GM12878 (cell line): ENCODE measurements around the gene TRABD2B. TPM values are rescaled to one million over a fixed set of nuclear protein-coding genes. Genes with fewer than 3 reads are reported as not detected.

Source experiments
- ATAC-seq: fragments of 200-7000 bp; cut with Tn5 transposase; 3 replicates; pipeline ENCODE4 v1.9.1; 2020; ENCODE audit warnings: mild to moderate bottlenecking, moderate library complexity
- BruUV-seq: library from RNA; stranded (reverse); fragments of 400-500 nt; replicated peaks from 2 replicates; lab custom pipeline; 2021; lab: Mats Ljungman, UMichigan
- CTCF ChIA-PET: fragments of 300-600 bp; sonication (Branson Sonifier 250); formaldehyde crosslinking; extraction: SDS; loops from one replicate; lab custom pipeline; 2021; ENCODE audit warnings: inconsistent platforms; lab: Yijun Ruan, JAX
- POLR2A ChIA-PET: fragments of 350-600 bp; formaldehyde crosslinking; extraction: SDS; loops from one replicate; lab custom pipeline; 2021; ENCODE audit warnings: inconsistent platforms; lab: Charles Lee
- RAD21 ChIA-PET: fragments of 300-600 bp; sonication (Branson Sonifier 250); formaldehyde crosslinking; loops from one replicate; lab custom pipeline; 2023; ENCODE audit warnings: antibody characterized with exemption; ENCODE audit not compliant: unreplicated experiment; lab: Charles Lee
- SMC1A ChIA-PET: fragments of 300-600 bp; sonication (Branson Sonifier 250); formaldehyde crosslinking; loops from one replicate; lab custom pipeline; 2023; ENCODE audit not compliant: unreplicated experiment, uncharacterized antibody; lab: Charles Lee
- DNase-seq: peaks from one replicate; pipeline ENCODE4 v3.0.0-alpha.2; 2011; ENCODE audit warnings: low read depth, low spot score
- FAIRE-seq: peaks from 3 replicates; lab custom pipeline; 2011; peaks lifted over from hg19 to GRCh38; lab: Jason Lieb, UNC
- H2AFZ ChIP-seq: 2 replicates; pipeline ENCODE4 v1.6.0; 2011; ENCODE audit warnings: low read depth, low read length, control low read depth; ENCODE audit not compliant: control insufficient read depth
- H3K27ac ChIP-seq: 2 replicates; pipeline ENCODE4 v1.5.1; 2011; ENCODE audit warnings: control low read depth; ENCODE audit not compliant: control insufficient read depth, insufficient read depth
- H3K27me3 ChIP-seq, 2 experiments: replicated peaks in 1 of 2; 2 replicates each; pipeline versions ENCODE4 v1.6.0 to v1.6.1; 2011; ENCODE audit warnings: low read length in 1 of 2; ENCODE audit not compliant: control insufficient read depth in 2 of 2, insufficient read depth in 2 of 2
- H3K36me3 ChIP-seq, 2 experiments: 2 replicates each; pipeline ENCODE4 v1.5.1; 2011; ENCODE audit warnings: low read length in 1 of 2; ENCODE audit not compliant: control insufficient read depth in 2 of 2, insufficient read depth in 2 of 2
- H3K4me1 ChIP-seq: 2 replicates; pipeline ENCODE4 v1.6.1; 2011; ENCODE audit warnings: mild to moderate bottlenecking, low read length, moderate library complexity, mixed read lengths; ENCODE audit not compliant: control insufficient read depth, insufficient read depth
- H3K4me2 ChIP-seq: 2 replicates; pipeline ENCODE4 v1.6.0; 2011; ENCODE audit warnings: control low read depth; ENCODE audit not compliant: control insufficient read depth, insufficient read depth
- H3K4me3 ChIP-seq: fragments of 200-600 bp; sonication (generic); 2 replicates; pipeline ENCODE4 v1.5.1; 2016
- H3K79me2 ChIP-seq: 2 replicates; pipeline ENCODE4 v1.6.0; 2011; ENCODE audit warnings: low read length; ENCODE audit not compliant: control insufficient read depth, insufficient read depth
- H3K9ac ChIP-seq: 2 replicates; pipeline ENCODE4 v1.8.0; 2011; ENCODE audit warnings: low read length, control low read depth, mixed read lengths; ENCODE audit not compliant: control insufficient read depth, insufficient read depth
- H3K9me3 ChIP-seq: replicated peaks from 3 replicates; pipeline ENCODE4 v1.5.1; 2011; ENCODE audit warnings: mild to moderate bottlenecking, low read length; ENCODE audit not compliant: control insufficient read depth, insufficient read depth
- H4K20me1 ChIP-seq: 2 replicates; pipeline ENCODE4 v1.6.0; 2011; ENCODE audit not compliant: control insufficient read depth, insufficient read depth
- CEBPZ ChIP-seq: fragments of 150-350 bp; IDR thresholded peaks from 2 replicates; pipeline ENCODE4 v1.6.1; 2016; ENCODE audit warnings: low read depth, low read length
- POU2F2 ChIP-seq: IDR thresholded peaks from 3 replicates; pipeline ENCODE4 v1.6.1; 2011; ENCODE audit warnings: low read depth, mild to moderate bottlenecking, low read length, borderline replicate concordance
- RCOR1 ChIP-seq: conservative IDR thresholded peaks from 2 replicates; pipeline ENCODE4 v1.6.1; 2012; ENCODE audit warnings: low read depth, low read length, improper control_type of control experiment
- STAT3 ChIP-seq: IDR thresholded peaks from 2 replicates; pipeline ENCODE4 v1.6.1; 2011; ENCODE audit warnings: low read depth, low read length, improper control_type of control experiment
- TAF1 ChIP-seq: IDR thresholded peaks from 2 replicates; pipeline ENCODE4 v1.6.1; 2011; ENCODE audit warnings: mild to moderate bottlenecking, low read depth, low read length, borderline replicate concordance
- WGBS: methylation state at CpG from one replicate; pipeline ENCODE4 v1.1.6; 2016; ENCODE audit warnings: low lambda C conversion rate; ENCODE audit not compliant: insufficient replicate concordance, insufficient coverage; ENCODE audit errors: missing lambda C conversion rate; 5-methylcytosine and 5-hydroxymethylcytosine counted together
- in situ Hi-C: fragments of 300-500 bp; cut with MboI; formaldehyde crosslinking; loops from 9 replicates; pipeline ENCODE4 v1.14.3; 2018; ENCODE audit warnings: mixed read lengths
- intact Hi-C: fragments of 100-400 bp; cut with micrococcal nuclease; formaldehyde crosslinking; loops from one replicate; pipeline ENCODE4 v1.14.2; 2022; ENCODE audit not compliant: unreplicated experiment
- polyA plus RNA-seq, 11 experiments: library from polyadenylated mRNA; depleted of rRNA in 4 of 11; unstranded in 6 of 11; stranded (reverse) in 5 of 11; fragments of >200 nt; fragmentation: Nextera tagmentation in 4 of 11; fragmentation: Illumina TruSeq in 1 of 11; extraction: Ambion mirVana in 4 of 11; extraction: Trizol in 1 of 11; gene quantifications; 1 replicate in 1 of 11; 2 replicates in 10 of 11; pipeline versions ENCODE4 v1.2.1 to v1.2.3, GENCODE V29; 2011 to 2016; ENCODE audit warnings: inconsistent platforms in 2 of 11, missing spikeins in 2 of 11, low read depth in 1 of 11
- total RNA-seq, 4 experiments: library from RNA; depleted of rRNA in 3 of 4; stranded (reverse); fragments of >200 nt in 3 of 4; fragmentation: Illumina TruSeq in 1 of 4; extraction: Trizol in 1 of 4; gene quantifications; 2 replicates each; pipeline versions ENCODE4 v1.2.1 to v1.2.3, GENCODE V29; 2013 to 2021
- TF ChIP-seq, protein P1 (sequence below): fragments of 450-650 bp; IDR thresholded peaks from 2 replicates; pipeline ENCODE4 v1.6.1; 2018; ENCODE audit warnings: borderline replicate concordance, mild to moderate bottlenecking; ENCODE audit not compliant: partially characterized antibody
- TF ChIP-seq, protein P2 (sequence below): IDR thresholded peaks from 2 replicates; pipeline ENCODE4 v1.6.1; 2011; ENCODE audit warnings: borderline replicate concordance, low read depth, mild to moderate bottlenecking, moderate library complexity, mixed read lengths, low read length; ENCODE audit not compliant: insufficient read depth; ENCODE audit errors: extremely low read length

Gene TRABD2B
- total and polyA plus RNA-seq, 10 of the 15 experiments (the other 5 are each of a cell fraction or from before 2014, with no cell fraction given): not detected

- no peak for ATAC-seq
Observed at GRCh38 chr1:47763591-47764171, 233.5 kb downstream of the TRABD2B start.

More at GRCh38 chr1:47763591-47764171, 233.5 kb downstream of the TRABD2B start:
- Histone ChIP-seq H3K27ac (no peak overlapping the region), H3K4me2 (no peak overlapping the region), H3K4me3 (no peak overlapping the region), H3K4me1 (no peaks in the 10 kb centered on the region; the same call in 1 of the 2 replicates), H4K20me1 (no peaks in the 10 kb centered on the region)
- FAIRE-seq: no peak
- no TSS peak for BruUV-seq
- SMC1A ChIA-PET: interaction anchor here (0.8 kb wide), 1 partner anchor 13 kb away, joined by 3 read pairs; no protein-coding TSS in a partner anchor
- RAD21 ChIA-PET: no interaction called here
- POLR2A ChIA-PET: no interaction called here
- no peak for TF ChIP-seq STAT3
- TF ChIP-seq, protein P1, sequence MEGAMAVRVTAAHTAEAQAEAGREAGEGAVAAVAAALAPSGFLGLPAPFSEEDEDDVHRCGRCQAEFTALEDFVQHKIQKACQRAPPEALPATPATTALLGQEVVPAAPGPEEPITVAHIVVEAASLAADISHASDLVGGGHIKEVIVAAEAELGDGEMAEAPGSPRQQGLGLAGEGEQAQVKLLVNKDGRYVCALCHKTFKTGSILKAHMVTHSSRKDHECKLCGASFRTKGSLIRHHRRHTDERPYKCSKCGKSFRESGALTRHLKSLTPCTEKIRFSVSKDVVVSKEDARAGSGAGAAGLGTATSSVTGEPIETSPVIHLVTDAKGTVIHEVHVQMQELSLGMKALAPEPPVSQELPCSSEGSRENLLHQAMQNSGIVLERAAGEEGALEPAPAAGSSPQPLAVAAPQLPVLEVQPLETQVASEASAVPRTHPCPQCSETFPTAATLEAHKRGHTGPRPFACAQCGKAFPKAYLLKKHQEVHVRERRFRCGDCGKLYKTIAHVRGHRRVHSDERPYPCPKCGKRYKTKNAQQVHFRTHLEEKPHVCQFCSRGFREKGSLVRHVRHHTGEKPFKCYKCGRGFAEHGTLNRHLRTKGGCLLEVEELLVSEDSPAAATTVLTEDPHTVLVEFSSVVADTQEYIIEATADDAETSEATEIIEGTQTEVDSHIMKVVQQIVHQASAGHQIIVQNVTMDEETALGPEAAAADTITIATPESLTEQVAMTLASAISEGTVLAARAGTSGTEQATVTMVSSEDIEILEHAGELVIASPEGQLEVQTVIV: no peak
- no peak for TF ChIP-seq CEBPZ
- no peak for TF ChIP-seq TAF1
- TF ChIP-seq, protein P2, sequence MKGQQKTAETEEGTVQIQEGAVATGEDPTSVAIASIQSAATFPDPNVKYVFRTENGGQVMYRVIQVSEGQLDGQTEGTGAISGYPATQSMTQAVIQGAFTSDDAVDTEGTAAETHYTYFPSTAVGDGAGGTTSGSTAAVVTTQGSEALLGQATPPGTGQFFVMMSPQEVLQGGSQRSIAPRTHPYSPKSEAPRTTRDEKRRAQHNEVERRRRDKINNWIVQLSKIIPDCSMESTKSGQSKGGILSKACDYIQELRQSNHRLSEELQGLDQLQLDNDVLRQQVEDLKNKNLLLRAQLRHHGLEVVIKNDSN: no peak
- no peak for TF ChIP-seq RCOR1
- no peak for TF ChIP-seq POU2F2
- TF ChIP-seq, all 136 proteins: peak for 0
- no peak overlapping the region for H3K9ac ChIP-seq
- intact Hi-C loops (no loop called here), in situ Hi-C loops (no loop called here)
- CTCF ChIA-PET: no interaction called here
- H3K27me3 ChIP-seq: no peaks in the 10 kb centered on the region; a peak in 2 of 4 replicates
- no peaks in the 10 kb centered on the region for H3K36me3 ChIP-seq
- no peaks in the 10 kb centered on the region for H3K9me3 ChIP-seq
- no peak for DNase-seq
- no peaks in the 10 kb centered on the region for H3K79me2 ChIP-seq
- 34% methylated on average over 9 of the region's 9 CpGs for WGBS
- no peak overlapping the region for H2AFZ ChIP-seq
